Right atrium auricular region (tissue), 2 donors: ENCODE measurements around the gene ST7. TPM values are rescaled to one million over a fixed set of nuclear protein-coding genes. Genes with fewer than 3 reads are reported as not detected.

Experiments
- DNase-seq: peaks from one replicate; pipeline ENCODE4 v3.0.0-alpha.2; 2019; ENCODE audit warnings: low spot score
- H3K27ac ChIP-seq, 2 donors: fragments of 200-600 bp; sonication (generic); 1 replicate in 1 of 2; 2 replicates in 1 of 2; pipeline ENCODE4 v1.5.1; 2016 to 2019
- H3K27me3 ChIP-seq, 2 donors: fragments of 200-600 bp; sonication (generic); one replicate each; pipeline versions ENCODE4 v1.5.1 to v1.6.0; 2017 to 2019
- H3K36me3 ChIP-seq: fragments of 200-600 bp; sonication (generic); one replicate; pipeline ENCODE4 v1.5.1; 2016
- H3K4me1 ChIP-seq, 2 donors: fragments of 200-600 bp; sonication (generic); one replicate each; pipeline versions ENCODE4 v1.5.1 to v1.6.0; 2017 to 2019
- H3K4me3 ChIP-seq, 2 donors: fragments of 200-600 bp; sonication (generic); 1 replicate in 1 of 2; 2 replicates in 1 of 2; pipeline ENCODE4 v1.5.1; 2017 to 2019; ENCODE audit warnings: mild to moderate bottlenecking in 1 of 2, moderate library complexity in 1 of 2
- H3K9me3 ChIP-seq, 2 donors: fragments of 200-600 bp; sonication (generic); one replicate each; pipeline ENCODE4 v1.5.1; 2019
- total RNA-seq, 2 donors: library from RNA; depleted of rRNA; stranded (reverse); fragments of >200 nt; gene quantifications; one replicate each; pipeline ENCODE4 v1.1.0, GENCODE V29; 2016
- TF ChIP-seq, protein P1 (sequence below), 2 donors: fragments of 200-600 bp; sonication (generic); IDR thresholded peaks; one replicate each; pipeline ENCODE4 v1.5.1; 2019; ENCODE audit warnings: antibody characterized with exemption in 2 of 2

The ST7 gene
- total RNA-seq, 2 donors from 2014 or later, result 45.4 to 48.1 TPM

DNA sequence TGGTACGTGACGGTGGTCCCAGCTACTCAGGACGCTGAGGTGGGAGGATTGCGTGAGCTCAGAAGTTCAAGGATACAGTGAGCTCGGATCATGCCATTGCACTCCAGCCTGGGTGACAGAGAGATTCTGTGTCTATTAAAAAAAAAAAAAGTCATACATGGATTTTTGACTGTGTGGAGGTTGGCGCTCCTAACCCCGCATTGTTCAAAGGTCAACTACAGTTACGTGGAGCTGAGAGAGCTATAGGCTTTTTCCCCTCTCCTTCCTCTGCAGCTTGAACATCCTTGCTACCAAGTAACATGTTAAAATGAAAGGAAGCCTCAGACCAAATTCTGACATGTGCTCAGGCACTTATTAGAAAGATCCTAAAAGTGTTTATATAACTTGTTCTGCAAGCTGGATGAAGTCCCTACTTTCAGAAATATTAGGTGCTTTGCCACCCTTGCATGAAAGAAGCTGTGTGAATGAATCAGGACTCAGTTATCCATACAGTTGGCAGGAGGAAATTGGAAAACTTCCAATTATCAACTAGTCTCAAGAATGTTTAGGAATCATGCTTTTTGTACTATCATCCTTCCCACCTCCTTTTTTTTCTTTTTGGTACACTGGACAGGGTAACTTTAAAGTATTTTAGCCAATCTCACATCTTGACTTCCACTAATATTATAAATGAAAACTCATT, 12.5 kb upstream of the ST7 start:
- H3K4me3 ChIP-seq, result no peak overlapping the region
- no peaks in the 10 kb centered on the region for H3K36me3 ChIP-seq
- H3K4me1 ChIP-seq, result no peaks in the 10 kb centered on the region
- H3K9me3 ChIP-seq, result no peaks in the 10 kb centered on the region
- TF ChIP-seq, protein P1, sequence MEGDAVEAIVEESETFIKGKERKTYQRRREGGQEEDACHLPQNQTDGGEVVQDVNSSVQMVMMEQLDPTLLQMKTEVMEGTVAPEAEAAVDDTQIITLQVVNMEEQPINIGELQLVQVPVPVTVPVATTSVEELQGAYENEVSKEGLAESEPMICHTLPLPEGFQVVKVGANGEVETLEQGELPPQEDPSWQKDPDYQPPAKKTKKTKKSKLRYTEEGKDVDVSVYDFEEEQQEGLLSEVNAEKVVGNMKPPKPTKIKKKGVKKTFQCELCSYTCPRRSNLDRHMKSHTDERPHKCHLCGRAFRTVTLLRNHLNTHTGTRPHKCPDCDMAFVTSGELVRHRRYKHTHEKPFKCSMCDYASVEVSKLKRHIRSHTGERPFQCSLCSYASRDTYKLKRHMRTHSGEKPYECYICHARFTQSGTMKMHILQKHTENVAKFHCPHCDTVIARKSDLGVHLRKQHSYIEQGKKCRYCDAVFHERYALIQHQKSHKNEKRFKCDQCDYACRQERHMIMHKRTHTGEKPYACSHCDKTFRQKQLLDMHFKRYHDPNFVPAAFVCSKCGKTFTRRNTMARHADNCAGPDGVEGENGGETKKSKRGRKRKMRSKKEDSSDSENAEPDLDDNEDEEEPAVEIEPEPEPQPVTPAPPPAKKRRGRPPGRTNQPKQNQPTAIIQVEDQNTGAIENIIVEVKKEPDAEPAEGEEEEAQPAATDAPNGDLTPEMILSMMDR (IDR thresholded peaks at IDR 0.05), result no peak
- no peak overlapping the region for H3K27ac ChIP-seq
- no peak for DNase-seq
- H3K27me3 ChIP-seq, result no peaks in the 10 kb centered on the region

DNA sequence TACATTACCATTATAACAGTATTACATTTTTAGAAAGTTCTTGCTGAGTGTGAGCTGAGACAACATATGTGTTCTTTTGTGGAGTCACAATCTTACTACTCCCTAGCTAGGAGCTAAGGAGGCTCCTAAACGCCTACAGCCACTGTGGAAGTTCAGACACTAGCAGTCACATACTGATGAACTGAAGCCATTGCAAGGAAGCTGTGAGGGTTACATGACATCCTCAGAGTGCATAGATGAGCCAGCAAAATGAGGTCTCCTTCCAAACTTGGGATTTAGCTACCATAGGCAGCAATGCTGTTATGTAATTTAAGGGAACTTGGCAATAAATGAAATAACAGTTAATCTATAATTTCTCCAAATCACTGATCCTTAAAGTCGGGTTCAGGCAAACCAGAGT, 10.8 kb upstream of the ST7 start:
- Histone ChIP-seq H3K9me3 (no peaks in the 10 kb centered on the region), H3K4me1 (no peaks in the 10 kb centered on the region), H3K27ac (no peak overlapping the region), H3K36me3 (no peaks in the 10 kb centered on the region), H3K27me3 (no peaks in the 10 kb centered on the region), H3K4me3 (no peak overlapping the region)
- TF ChIP-seq, protein P1 (IDR thresholded peaks at IDR 0.05), result no peak
- no peak for DNase-seq

DNA sequence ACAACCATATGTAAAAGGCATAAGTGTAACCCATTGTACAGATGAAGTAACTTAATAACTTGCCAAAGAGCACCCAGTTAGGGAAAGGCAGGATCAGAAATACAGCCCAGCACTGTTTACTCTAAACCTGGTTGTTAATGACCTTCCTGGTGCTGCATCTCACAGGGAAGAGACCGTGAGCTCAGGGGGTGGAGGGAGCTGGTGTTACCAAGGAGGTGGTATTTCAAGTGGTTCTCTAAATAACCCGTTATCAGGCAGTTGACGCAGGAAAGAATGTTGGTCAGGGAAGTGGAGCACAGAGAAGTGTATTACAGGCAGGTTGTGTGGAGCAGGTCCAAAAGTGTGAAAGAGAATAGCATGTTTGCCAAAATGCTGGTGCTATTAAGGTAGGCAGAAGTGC, 4.4 kb upstream of the ST7 start:
- no peak overlapping the region for H3K4me3 ChIP-seq
- H3K27me3 ChIP-seq, result no peaks in the 10 kb centered on the region
- H3K9me3 ChIP-seq, result no peaks in the 10 kb centered on the region
- no peaks in the 10 kb centered on the region for H3K36me3 ChIP-seq
- no peak for DNase-seq
- H3K27ac ChIP-seq, result peak overlapping the region; percentile 62 to 100
- H3K4me1 ChIP-seq, result peaks cover 0 to 19% of the 10 kb centered on the region in 2 donors
- TF ChIP-seq, protein P1 (IDR thresholded peaks at IDR 0.05), result no peak

DNA sequence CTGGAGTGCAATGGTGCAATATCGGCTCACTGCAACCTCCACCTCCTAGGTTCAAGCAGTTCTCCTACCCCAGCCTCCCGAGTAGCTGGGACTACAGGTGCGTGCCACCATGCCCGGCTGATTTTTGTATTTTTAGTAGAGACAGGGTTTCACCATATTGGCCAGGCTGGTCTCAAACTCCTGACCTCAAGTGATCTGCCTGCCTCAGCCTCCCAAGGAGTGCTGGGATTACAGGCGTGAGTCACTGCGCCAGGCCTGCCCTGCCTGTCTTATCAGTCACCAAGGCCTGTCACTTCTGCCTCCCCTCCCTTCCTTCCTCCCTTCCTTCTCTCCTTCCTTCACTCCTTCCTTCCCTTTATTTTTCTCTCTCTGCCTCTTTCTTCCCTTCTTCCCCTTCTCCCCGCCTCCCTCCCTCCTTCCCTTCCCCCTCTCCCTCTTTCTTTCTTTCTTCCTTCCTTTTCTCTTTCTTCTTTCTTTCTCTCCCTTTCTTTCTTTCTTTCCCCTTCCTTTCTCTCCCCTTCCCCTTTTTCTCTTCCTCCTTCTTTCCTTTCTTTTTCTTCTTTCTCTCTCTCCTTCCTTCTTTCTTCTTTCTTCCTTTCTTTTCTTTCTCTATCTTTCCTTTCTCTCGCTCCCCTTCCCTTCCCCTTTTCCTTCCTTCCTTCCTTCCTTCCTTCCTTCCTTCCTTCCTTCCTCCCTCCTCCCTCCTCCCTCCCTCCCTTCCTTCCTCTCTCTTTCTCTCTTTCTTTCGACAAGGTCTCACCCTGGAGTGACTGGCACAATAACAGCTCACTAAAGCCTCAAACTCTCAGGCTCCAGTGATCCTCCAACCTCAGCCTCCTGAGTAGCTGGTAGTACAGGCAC, 3.1 kb upstream of the ST7 start:
- H3K4me3 ChIP-seq, result no peak overlapping the region
- TF ChIP-seq, protein P1 (IDR thresholded peaks at IDR 0.05), result no peak

DNA sequence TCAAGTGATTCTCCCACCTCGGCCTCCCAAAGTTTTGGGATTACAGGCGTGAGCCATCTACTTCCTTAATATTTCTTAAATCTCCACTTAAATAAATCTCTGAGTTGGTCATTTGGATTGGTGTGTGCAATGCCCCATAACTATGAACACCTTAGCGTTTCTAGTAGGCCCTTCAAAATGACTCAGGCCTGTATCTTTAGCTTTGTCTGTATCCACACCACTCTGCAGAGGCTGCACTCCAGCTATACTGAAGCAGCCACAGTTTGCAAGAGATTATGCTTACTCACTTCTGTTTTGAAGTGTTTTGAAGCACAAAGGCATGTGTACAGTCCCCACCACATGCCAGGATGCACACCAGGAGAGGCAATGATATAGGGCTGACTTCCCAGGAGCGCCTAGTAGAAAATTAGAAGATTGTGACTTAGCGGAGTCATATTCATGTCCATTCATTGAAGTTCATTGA, 2.4 kb upstream of the ST7 start:
- DNase-seq, result no peak
- Histone ChIP-seq H3K27ac (peak overlapping the region; percentile 100), H3K36me3 (no peaks in the 10 kb centered on the region)

More for the DNA sequence above, 3.1 kb upstream of the ST7 start:
- Histone ChIP-seq H3K27ac (peak overlapping the region; percentile 100), H3K9me3 (no peaks in the 10 kb centered on the region), H3K4me1 (peaks cover 0 to 27% of the 10 kb centered on the region in 2 donors), H3K36me3 (no peaks in the 10 kb centered on the region), H3K27me3 (no peaks in the 10 kb centered on the region)
- DNase-seq, result no peak

More for the DNA sequence above, 2.4 kb upstream of the ST7 start:
- TF ChIP-seq, protein P1 (IDR thresholded peaks at IDR 0.05), result no peak
- Histone ChIP-seq H3K27me3 (no peaks in the 10 kb centered on the region), H3K4me3 (no peak overlapping the region), H3K9me3 (no peaks in the 10 kb centered on the region), H3K4me1 (peaks cover 0 to 35% of the 10 kb centered on the region in 2 donors)
